DND-41 (cell line): ENCODE measurements around the gene FOXK1.

ENCODE experiments used
- CTCF ChIP-seq: IDR thresholded peaks from 2 replicates; pipeline ENCODE4 v1.5.1; 2012; ENCODE audit warnings: borderline replicate concordance, low read length, moderate library complexity, mild to moderate bottlenecking; ENCODE audit not compliant: poor library complexity, severe bottlenecking; ENCODE audit errors: extremely low read depth
- EZH2 ChIP-seq: IDR thresholded peaks from 3 replicates; pipeline ENCODE4 v1.6.1; 2012; ENCODE audit warnings: borderline replicate concordance, low read depth, mild to moderate bottlenecking, moderate library complexity, low read length, inconsistent platforms; ENCODE audit not compliant: severe bottlenecking

GRCh38 chr7:4661871-4662270 lies 20.2 kb upstream of the FOXK1 start:
- TF ChIP-seq EZH2, result no peak
- TF ChIP-seq CTCF, result no peak
